ENCODE results near the gene BARHL2.

- no peak for TF ChIP-seq CTCF (IDR thresholded peaks at IDR 0.05)
- no peak for TF ChIP-seq EP300 (IDR thresholded peaks at IDR 0.05)
- TF ChIP-seq POLR2A (IDR thresholded peaks at IDR 0.05): no peak
- no peak for TF ChIP-seq POLR2AphosphoS5 (IDR thresholded peaks at IDR 0.05)
Observed at GRCh38 chr1:90753556-90753955, 36.5 kb upstream of the BARHL2 start.

All from suprapubic skin (tissue), 4 donors.